GM19452 (cell line): ENCODE measurements around the gene OAS1.
"Not testable (repeated sequence)": the region's sequence is repeated elsewhere in the genome, so short reads cannot be mapped to it uniquely, and the experiment has no call there.

Experiments used
- ATAC-seq: cut with Tn5 transposase; IDR thresholded peaks from one replicate; pipeline ENCODE4 v1.9.1; 2021; ENCODE audit not compliant: unreplicated experiment

Gene OAS1

GRCh38 chr12:112936927-112937326 lies 30.2 kb downstream of the OAS1 start:
- no peak for ATAC-seq

GRCh38 chr12:112937741-112938719 lies 31.3 kb downstream of the OAS1 start, which contains the start of gene OAS3:
Gene OAS3 (plus strand): TSS chr12:112938474. CDS start chr12:112938531, 57 bp downstream.
- no peak for ATAC-seq

- no peak for ATAC-seq
Measured at GRCh38 chr12:112938751-112939150, 32.0 kb downstream of the OAS1 start.

GRCh38 chr12:112939761-112940381 lies 33.1 kb downstream of the OAS1 start:
- peak; percentile 42 for ATAC-seq

- no peak for ATAC-seq
Measured at GRCh38 chr12:112941528-112942335, 35.0 kb downstream of the OAS1 start.

- ATAC-seq, result no peak
Measured at GRCh38 chr12:112942572-112942971, 35.8 kb downstream of the OAS1 start.

- ATAC-seq, result no peak
Measured at GRCh38 chr12:112944024-112944690, 37.4 kb downstream of the OAS1 start.

GRCh38 chr12:112945515-112945914 lies 38.8 kb downstream of the OAS1 start:
- ATAC-seq, result no peak

GRCh38 chr12:112946236-112947000 lies 39.7 kb downstream of the OAS1 start:
- no peak for ATAC-seq

- ATAC-seq, result no peak
Measured at GRCh38 chr12:112947314-112947713, 40.6 kb downstream of the OAS1 start.

- ATAC-seq, result no peak
Measured at GRCh38 chr12:112947761-112948160, 41.0 kb downstream of the OAS1 start.

- ATAC-seq, result no peak
Measured at GRCh38 chr12:112948806-112949205, 42.0 kb downstream of the OAS1 start.

- ATAC-seq, result no peak
Measured at GRCh38 chr12:112950701-112951100, 43.9 kb downstream of the OAS1 start.

- not testable (repeated sequence) for ATAC-seq
Measured at GRCh38 chr12:112957125-112957524, 50.4 kb downstream of the OAS1 start.

GRCh38 chr12:112961074-112961473 lies 54.3 kb downstream of the OAS1 start:
- no peak for ATAC-seq

- no peak for ATAC-seq
Measured at GRCh38 chr12:112961536-112961935, 54.8 kb downstream of the OAS1 start.

GRCh38 chr12:112962561-112962960 lies 55.8 kb downstream of the OAS1 start:
- ATAC-seq, result no peak

GRCh38 chr12:112963227-112963861 lies 56.6 kb downstream of the OAS1 start:
- ATAC-seq, result no peak

GRCh38 chr12:112964067-112964670 lies 57.4 kb downstream of the OAS1 start:
- ATAC-seq, result no peak
